ENCODE results near the gene RPS6KA2.

GRCh38 chr6:166554316-166554715 is 72.7 kb downstream of the RPS6KA2 start:
- TF ChIP-seq POLR2AphosphoS5 (IDR thresholded peaks at IDR 0.05; ENCODE audit: low read depth, low read length) (no peak), CTCF (IDR thresholded peaks at IDR 0.05) (no peak), TCF7L2 (IDR thresholded peaks at IDR 0.05; ENCODE audit: low read depth, low read length) (no peak)

All from Panc1 (cell line).